ENCODE measurements around the gene MTURN.

DNA sequence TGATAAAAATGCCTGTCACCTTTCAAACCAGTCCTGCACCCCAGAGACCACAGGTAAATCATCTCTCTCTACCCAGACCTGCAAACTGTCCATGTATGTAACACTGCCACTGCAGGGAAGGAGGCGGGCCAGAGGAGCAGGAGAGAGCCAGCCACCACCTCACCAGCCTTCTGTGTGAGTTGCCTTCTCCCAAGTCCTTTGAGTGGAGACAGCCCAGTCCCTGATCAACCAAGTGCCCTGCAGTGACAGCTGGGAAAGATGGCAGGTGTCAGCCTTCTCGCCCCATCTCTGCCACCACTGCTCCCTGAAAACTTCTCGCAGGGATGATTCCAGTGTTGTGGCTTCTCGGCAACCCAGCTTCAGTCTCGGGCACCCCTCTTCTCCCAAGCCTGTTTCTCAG lies 42.4 kb downstream of the MTURN start:
- TF ChIP-seq, protein P1, sequence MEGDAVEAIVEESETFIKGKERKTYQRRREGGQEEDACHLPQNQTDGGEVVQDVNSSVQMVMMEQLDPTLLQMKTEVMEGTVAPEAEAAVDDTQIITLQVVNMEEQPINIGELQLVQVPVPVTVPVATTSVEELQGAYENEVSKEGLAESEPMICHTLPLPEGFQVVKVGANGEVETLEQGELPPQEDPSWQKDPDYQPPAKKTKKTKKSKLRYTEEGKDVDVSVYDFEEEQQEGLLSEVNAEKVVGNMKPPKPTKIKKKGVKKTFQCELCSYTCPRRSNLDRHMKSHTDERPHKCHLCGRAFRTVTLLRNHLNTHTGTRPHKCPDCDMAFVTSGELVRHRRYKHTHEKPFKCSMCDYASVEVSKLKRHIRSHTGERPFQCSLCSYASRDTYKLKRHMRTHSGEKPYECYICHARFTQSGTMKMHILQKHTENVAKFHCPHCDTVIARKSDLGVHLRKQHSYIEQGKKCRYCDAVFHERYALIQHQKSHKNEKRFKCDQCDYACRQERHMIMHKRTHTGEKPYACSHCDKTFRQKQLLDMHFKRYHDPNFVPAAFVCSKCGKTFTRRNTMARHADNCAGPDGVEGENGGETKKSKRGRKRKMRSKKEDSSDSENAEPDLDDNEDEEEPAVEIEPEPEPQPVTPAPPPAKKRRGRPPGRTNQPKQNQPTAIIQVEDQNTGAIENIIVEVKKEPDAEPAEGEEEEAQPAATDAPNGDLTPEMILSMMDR (optimal IDR thresholded peaks at IDR 0.05 in 1 of 3, IDR thresholded peaks at IDR 0.05 in 1 of 3, conservative IDR thresholded peaks at IDR 0.05 in 1 of 3; ENCODE audit: extremely low read depth in 1 of 3, insufficient read depth in 2 of 3, low read length in 3 of 3) = no peak
- no peak for TF ChIP-seq EZH2 (IDR thresholded peaks at IDR 0.05; ENCODE audit: low read length)
